GM21526 (cell line): ENCODE measurements around the gene MEF2C.
A peak's percentile ranks its signal among the peaks of the same experiment; 100 is the strongest.
"Not testable (repeated sequence)": the region's sequence is repeated elsewhere in the genome, so short reads cannot be mapped to it uniquely, and the experiment has no call there.

ENCODE experiments used
- ATAC-seq: cut with Tn5 transposase; IDR thresholded peaks from one replicate; pipeline ENCODE4 v1.9.1; 2021; ENCODE audit warnings: moderate library complexity; ENCODE audit not compliant: unreplicated experiment, low FRiP score

The MEF2C gene

DNA sequence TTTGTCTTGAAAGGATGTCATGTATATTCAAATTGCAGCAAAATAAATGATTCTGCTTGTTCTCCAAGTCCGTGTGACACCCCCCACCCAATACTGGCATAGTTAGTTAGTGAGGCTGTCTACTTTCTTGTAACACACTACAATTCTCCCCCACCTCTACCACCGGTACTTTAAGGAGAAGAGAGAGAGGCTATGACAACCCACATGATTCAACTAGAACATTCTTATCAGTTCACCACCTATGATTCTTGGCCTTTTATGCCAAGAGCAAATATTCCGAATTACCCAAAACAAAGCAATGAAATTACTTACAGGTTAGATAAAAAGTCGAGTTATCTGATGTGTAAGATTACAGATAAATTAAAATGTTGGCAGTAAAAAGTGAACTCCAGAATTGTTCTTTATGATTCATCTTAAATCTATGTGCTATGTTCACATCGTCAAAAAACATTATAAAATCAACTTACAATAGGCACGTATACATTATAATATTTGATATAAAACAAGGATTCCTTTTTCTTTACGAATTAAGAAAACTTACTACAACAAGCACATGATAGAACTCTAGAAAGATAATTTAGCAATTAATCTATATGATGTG, 14.4 kb downstream of the MEF2C start:
- ATAC-seq: no peak

DNA sequence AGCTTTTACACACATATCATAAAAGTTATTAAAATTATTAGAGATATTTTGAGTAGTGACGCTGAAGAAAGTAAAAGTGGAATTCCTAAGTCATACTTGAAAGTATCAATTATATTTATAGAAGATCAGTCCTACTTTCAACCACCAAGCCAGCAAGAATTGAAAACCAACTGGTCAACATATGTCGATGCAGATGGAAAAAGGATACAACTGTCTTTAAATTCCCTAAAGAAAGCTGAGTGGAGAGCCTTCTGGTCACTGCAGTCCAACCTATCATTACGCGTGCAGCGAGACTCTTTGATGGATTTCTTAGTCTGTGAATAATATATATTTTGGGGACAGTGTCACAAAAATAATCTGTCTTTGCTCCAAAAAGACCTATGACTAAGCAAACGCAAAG, 15.3 kb downstream of the MEF2C start:
- no peak for ATAC-seq

DNA sequence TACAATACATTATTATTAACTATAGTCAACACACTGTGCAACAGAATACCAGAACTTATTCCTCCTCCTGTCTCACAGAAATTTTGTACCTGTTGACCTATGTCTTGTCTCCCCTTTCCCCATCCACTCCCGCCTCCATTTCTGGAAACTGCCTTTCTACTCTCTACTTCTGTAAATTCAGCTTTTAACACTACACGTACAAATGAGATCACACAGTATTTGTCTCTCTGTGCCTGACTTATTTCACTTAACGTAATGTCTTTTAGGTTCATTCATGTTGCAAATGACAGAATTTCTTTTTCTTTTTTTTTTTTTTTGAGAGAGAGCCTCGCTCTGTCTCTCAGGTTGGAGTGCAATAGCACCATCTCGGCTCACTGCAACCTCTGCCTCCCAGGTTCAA, 19.5 kb downstream of the MEF2C start:
- ATAC-seq: no peak

DNA sequence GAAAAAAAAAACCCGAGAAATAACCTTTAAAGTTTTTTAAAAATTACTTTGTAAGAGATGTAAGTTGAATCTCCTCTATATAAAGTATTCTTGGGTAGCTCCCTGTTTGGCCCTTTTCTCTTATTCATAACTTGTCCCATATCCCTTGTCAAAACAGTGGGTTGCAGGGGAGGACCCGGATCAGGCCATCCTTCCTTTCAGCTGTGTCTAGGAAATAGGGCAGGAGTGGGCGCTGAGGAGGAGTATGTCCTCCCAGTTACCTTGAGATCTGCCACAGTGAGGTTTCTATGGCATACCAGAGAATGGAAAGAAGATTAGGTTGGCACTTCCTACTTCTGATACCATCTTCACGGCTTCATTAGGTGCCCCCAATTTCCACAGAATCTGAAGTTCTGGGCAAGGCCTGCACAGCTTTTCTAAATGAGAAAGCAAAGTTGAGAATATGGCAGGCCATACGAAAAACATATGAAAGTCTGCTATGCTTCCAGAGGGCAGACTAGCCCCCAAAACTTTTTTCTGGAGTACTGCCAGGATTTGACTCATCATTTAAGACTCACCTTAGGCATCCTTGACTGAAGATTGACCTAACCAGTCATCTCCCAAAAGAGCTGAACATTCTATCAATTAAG, 20.3 kb downstream of the MEF2C start:
- ATAC-seq: no peak

DNA sequence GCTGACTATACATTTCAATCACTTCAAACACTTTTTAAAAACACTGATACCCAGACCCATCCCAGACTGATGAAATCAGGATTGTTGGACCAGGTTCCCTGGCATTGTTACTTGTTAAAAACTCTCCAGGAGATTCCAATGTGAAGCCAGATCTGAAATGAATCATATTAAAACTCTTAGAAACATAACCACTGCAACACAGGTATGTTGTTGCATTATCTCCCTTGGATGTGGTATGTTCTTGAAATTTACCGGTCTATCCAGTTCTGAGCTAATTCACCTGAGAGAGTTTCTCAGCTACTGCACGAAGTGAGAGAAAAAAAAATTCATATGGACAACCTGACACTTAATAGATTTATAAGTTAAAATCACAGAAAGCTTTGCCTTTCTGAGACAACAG, 21.8 kb downstream of the MEF2C start:
- ATAC-seq: no peak

DNA sequence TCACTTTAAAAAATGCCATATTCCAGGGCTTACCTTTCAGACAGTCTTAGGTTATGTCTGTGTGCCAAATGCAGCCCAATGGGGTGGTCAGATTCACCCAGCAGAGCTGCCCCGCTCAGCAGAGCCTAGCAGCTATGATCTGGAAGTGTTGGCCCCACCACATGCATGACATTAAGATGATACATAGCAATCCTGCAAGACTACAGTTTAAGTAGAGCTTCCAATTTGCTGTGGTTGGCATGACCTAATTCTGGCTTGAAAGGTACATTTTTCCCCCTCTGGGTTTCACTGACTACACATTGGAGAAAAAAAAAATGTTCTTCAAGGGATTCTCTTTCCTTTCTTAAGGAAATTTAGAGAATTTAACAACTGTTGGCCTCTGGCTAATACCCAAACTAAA, 22.5 kb downstream of the MEF2C start:
- ATAC-seq: no peak

DNA sequence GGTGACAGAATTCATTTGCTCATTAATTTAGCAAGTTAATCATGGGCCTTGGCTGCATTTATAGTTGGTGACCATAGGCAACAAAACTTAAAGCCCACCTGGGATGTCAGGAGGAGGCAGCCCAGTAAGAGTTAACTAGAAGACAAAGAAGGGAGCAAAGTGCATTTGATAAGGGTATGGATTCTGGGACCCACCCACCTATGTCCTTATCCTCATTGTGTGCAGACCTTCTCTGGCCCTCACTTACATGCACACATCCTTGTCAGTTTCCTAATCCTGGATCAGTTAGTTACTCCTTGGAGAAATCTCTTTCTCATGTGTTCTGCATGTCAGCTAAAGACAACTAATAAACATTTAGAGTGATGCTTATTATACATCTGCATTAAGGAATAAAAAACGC, 24.6 kb downstream of the MEF2C start:
- ATAC-seq: no peak

DNA sequence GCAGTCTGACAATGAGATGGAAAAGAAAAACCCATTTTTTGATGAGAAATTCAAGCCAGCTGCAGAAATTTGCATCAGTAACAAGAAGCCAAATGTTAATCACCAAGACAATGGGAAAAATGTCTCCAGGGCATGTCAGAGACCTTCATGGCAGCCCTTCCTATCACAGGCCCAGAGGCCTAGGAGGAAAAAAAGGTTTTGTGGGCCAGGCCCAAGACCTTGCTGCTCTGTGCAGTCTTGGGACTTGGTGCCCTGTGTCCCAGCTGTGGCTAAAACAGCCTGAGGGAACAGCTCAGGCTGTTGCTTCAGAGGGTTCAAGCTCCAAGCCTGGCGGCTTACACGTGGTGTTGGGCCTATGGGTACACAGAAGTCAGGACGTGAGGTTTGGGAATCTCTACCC, 26.6 kb downstream of the MEF2C start:
- ATAC-seq: not testable (repeated sequence)

DNA sequence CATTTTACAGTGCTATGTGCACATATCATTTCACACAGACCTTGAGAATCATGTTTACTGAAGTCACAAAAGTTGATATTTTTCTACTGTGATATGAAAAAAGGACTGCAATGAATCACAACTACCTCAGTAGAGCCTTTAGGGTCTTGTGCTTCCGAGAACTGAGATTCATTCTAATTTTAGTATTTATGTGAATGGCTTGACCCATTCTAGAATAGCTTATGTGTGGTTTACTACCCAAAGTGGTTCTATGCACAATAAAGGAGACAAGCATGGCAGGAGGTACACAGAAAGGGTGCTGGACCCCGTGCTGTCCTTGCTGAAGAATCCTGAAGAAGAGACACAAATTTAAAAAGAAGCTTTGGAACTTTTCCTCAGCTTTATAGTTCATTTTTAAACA, 28.2 kb downstream of the MEF2C start:
- no peak for ATAC-seq

DNA sequence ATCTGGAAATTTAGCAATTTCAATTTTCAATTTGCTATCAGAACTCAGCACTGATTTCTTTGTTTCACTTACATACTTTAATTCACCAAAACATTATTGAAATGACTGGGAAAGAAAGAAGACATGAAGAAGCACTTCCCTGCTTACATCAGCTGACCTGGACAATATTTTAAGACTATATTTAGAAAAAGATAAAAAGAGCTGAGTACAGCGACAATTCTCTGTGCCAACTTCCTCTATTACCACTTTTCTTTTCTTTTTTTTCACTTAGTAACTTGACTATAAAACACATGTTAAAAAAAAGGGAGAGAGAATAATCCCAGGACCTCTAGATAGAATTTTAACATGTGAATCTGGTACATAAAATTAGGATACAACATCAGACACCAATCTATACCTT, 35.6 kb downstream of the MEF2C start:
- ATAC-seq: no peak

DNA sequence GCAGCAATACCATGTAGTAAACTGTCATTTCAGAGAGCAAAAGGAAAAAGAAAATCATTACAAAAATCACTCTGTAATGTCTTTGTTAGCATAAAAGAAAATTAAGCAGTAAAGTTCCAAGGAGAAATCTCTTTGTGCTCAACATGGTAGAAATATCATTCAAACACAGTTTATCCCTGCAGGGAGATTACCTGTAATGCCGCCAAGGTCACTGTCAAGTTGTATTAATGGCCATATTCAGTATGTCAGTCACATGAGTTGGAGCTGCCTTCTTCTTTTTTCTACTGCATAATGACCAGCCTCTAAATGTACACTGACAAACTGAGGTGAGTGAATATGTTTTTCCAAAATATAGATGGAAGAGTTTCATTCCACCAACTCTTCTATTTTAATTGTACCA, 36.5 kb downstream of the MEF2C start:
- ATAC-seq: no peak

DNA sequence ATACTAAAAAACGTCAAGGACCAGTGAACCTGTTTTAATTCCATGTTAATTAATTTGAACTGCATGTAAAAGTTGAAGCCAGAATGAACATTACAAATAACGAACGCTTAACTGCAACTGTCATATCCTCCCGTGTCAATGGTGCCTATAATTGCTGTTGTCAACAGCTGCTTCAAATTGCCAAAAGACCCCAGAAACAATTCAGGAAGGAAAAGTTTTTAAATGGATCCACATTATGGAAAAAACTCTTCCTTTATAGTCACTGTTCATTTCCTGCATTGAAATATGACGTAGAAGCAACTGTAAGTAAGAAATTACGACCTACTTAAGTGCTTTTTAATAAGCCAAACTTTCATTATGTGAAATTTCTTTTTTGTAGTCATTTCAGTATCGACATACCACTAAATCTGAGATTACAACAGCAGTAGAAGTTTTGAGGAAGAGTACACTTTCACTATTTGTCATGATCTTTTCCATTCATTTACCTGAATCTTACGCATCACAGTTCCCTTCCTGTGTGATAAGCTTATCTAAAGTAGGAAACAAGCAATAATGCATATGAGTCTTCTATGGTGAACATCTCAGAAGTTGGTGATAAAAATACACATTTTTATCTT, 37.8 kb downstream of the MEF2C start:
- peak; percentile 61 for ATAC-seq

DNA sequence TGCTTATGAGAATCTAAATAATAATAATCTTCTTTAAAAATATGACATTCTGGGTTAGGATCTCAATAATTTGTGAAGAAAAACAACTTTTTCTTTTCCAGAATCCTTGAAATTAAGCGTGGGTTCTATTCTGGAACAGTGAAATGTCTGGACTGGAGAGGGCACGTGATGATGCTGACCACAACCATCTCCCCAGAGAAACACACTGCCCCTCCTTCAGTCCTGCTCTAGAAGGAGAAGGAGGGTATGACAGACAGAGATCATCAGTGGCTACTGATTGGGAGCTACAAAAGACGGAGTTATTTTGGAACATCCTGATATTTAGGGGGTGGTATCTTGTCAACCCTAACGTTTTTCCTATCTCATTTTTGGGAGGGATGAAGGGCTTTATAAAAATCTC, 40.2 kb downstream of the MEF2C start:
- ATAC-seq: no peak

DNA sequence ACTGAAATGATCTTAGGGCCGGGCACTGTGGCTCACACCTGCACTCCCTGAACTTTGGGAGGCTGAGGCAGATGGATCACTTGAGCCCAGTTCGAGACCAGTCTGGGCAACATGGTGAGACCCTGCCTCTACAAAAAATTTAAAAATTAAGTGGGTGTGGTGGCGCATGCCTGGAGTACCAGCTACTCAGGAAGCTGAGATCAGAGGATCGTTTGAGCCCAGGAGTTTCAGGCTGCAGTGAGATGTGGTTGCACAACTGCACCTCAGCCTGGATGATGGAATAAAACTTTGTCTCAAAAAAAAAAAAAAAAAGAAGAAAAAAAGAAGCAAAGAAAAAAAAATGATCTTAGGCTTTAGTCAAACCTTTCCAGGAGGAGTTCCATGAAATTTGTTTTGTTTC, 41.8 kb downstream of the MEF2C start:
- no peak for ATAC-seq

DNA sequence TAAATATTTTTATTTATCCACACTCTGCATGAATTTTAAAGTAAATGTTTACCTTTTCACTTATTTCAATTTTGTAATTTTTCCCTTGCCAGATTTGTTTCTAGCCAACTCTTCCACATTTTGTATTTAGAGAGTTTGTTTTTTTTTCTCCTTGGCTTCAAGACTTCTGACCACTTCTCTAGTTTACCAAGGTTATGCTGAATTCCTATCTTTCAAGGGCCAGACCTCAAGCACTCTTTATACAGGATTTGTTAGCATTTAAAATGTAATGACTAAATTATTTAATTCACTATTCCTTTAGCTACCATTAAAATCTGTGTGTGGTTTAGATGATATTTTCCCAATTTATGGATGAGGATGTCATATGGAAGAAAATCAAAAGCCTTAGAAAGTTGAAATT, 42.5 kb downstream of the MEF2C start:
- ATAC-seq: no peak

DNA sequence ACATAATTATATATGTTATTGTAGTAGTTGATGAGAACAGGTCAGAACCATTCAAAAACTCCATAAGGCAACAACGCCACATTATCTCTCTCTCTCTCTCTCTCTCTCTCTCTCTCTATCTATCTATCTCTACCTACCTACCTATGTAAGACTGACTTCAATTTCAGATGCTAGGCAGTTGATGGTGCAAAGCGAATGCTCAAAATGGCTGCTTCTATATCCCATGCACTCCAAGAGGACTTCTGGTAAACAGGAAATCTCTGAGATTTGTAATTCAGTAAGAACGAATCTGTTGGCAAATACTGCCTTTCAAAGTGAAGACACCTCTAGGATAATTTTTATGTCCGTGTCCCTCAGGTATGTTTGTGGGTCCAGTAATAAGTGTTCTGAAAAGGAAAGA, 43.7 kb downstream of the MEF2C start:
- no peak for ATAC-seq

DNA sequence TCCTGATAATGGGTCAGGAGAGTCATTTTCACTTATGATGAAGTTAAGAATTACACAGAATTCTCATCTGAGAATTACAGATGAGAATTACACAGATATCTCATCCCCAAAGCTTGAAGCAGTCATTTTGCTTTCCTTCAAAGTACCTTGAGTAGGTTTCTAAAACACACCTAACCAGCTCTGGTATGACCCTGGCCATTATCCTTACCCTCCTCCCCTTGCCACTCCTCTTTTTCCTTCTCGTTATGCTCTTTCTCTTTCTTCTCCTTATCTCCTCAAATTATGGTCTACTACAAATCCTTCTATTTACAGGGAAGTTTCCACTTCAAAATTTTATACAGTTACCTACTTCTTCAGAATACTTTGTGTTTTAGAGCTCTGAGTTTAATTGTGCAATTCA, 44.5 kb downstream of the MEF2C start:
- no peak for ATAC-seq

DNA sequence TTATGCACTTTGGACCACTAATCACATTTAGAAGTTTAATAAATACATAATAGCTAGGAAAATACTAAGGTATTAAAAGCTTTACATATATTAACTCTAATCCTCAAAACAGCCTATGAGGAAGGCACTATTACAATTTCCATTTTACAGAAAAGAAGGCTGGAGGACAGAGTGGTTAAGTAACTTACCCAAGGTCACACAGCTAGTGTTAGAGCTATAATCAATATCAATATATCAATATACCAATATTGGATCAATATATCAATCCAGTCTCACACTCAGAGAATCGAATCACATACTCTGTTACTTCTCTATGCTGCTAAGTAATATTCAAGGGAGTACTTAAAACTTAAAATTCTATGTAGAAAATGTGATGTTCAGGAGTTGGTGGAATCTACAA, 45.2 kb downstream of the MEF2C start:
- ATAC-seq: no peak

DNA sequence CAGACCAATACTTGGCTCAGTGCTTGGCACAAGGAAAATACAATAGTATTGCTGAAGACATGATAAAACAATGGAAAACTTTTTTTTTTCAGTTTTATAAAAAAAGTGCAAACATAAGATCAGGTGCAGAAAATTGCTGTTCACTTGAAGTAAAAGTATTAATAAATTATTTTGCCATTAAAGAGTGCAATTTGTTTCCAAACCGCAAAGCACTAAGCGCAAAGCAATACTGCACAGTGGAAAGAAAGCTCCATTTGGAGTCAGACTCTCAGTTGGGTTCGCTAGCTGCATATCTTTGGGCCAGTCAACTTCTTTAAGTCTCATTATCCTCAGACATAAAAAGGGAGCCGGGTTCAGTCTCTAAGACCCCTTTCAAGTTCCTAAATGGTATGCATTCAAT, 45.8 kb downstream of the MEF2C start:
- ATAC-seq: no peak

DNA sequence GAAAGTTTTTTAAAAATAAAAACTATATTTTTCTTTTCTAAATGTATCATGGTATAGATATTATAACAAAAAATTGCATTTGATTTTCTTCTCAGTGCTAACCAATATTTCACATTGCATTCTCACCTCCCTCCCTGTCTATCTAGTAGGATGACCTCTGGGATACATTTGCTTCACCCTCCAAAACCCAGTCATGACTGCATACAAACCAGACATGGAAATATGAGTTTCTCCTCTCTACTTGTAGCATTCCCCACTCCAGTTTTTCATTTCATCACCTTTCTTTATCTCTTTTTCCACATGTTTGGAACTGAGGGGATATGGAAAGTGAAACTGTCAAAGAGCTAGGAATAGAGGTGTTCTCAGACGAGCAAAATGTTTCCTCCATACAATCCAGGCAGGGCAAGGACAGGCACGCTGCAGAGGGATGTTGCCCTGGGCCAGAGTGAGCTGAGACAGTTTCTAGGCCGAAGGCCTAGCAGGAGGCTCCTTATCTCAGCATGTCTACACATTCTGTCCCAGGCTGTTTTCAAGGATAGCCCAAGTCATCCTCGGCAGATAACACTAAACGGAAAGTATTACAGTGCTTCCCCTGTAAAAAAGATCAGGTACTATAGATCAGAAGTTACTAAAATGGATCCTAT, 46.7 kb downstream of the MEF2C start:
- ATAC-seq: no peak

DNA sequence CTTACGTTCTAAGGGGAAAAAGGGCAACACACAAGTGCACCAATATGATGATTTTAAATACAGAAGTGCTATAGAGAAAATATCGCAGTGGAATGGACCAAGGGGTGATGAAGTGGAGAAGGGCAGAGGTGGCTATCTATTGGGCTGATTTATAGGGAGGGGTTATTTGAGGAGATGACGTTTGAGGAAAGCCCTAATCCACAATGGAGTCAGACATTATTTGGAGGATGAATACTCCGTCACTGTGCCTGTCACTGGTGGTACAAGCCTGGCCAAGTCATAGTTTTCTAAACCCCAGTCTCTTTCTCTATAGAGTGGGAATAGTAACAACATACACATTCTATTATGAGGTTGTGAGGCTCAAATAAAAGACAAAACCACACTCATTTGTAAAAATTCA, 48.5 kb downstream of the MEF2C start:
- ATAC-seq: no peak

DNA sequence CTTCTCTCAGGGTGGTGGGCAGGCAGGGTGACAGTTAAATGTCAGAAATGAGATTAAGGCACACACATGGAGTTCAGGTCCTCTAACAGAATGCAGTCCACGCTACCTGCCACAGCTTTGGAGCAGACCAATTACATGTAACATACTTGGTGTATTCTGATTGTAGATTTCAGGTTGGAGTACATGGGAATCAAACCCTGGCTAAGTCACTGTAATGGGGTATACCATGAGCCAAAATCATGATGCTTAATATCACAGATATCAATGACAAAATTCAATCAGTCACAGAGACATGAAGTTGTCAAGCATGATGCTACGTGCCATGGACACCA, 48.9 kb downstream of the MEF2C start:
- no peak for ATAC-seq
